Measurements from ENCODE around the gene MMEL1.
"Not testable (repeated sequence)": the region's sequence is repeated elsewhere in the genome, so short reads cannot be mapped to it uniquely, and the experiment has no call there.

MMEL1 gene, protein sequence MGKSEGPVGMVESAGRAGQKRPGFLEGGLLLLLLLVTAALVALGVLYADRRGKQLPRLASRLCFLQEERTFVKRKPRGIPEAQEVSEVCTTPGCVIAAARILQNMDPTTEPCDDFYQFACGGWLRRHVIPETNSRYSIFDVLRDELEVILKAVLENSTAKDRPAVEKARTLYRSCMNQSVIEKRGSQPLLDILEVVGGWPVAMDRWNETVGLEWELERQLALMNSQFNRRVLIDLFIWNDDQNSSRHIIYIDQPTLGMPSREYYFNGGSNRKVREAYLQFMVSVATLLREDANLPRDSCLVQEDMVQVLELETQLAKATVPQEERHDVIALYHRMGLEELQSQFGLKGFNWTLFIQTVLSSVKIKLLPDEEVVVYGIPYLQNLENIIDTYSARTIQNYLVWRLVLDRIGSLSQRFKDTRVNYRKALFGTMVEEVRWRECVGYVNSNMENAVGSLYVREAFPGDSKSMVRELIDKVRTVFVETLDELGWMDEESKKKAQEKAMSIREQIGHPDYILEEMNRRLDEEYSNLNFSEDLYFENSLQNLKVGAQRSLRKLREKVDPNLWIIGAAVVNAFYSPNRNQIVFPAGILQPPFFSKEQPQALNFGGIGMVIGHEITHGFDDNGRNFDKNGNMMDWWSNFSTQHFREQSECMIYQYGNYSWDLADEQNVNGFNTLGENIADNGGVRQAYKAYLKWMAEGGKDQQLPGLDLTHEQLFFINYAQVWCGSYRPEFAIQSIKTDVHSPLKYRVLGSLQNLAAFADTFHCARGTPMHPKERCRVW

DNA sequence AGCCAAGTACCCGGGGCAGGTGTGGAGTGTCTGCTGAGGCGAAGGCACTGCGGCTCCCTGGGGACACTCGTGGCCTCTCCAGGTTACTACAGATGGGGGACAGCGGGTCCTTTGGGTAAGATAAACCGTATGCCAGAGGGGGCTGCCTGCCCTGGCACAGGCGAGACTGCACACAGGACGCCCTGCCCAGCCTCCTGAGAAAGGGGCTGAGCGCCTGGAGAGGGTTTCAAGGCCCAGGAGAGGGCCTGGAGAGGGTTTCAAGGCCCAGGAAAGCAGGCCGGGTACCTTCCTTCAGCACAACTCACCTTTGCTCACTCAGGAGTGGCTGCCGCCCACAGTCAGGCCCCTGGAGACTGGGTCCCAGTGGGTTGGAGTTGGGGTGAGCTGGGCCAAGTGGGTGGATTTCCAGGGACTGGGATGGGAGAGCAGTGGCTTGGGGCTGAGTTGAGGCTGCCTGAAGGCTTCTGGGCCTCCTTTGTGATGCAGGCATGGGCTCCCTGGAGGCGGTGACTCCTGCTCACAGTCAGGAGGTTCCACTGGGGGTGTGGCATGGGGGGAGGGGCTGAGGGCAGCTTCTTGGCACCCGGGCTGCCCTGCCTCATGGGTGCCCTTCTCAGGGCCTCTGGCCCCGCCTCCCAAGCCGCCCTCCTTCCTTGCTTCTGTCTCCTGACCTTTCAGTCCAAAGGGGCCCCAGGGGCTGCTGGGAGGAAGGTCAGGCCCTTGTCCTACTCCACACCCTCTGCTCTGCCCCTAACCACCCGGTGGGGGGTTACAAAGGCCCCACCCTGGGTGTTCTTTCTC is at the start of gene MMEL1:
MMEL1 (minus strand) TSS at position 456 of the 801 bp plus-strand sequence. CDS start 3,532 bp downstream, outside the sequence.
- DNase-seq = no peak

- DNase-seq = not testable (repeated sequence)
Measured at GRCh38 chr1:2676726-2677125, 43.9 kb upstream of the MMEL1 start.

DNA sequence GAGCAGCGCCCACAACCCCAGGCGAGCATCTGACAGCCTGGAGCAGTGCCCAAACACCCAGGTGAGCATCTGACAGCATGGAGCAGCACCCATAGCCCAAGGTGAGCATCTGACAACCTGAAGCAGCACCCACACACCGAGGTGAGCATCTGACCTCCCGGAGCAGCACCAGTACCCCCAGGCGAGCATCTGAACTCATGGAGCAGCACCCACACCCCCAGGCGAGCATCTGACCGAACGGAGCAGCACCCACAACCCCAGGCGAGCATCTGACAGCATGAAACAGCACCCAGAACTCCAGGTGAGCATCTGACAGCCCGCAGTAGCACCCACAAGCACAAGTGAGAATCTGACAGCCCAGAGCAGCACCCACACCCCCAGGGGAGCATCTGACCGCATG is 38.8 kb upstream of the MMEL1 start:
- DNase-seq = not testable (repeated sequence)

GRCh38 chr1:2659806-2660205 is 27.0 kb upstream of the MMEL1 start:
- DNase-seq = not testable (repeated sequence)

DNA sequence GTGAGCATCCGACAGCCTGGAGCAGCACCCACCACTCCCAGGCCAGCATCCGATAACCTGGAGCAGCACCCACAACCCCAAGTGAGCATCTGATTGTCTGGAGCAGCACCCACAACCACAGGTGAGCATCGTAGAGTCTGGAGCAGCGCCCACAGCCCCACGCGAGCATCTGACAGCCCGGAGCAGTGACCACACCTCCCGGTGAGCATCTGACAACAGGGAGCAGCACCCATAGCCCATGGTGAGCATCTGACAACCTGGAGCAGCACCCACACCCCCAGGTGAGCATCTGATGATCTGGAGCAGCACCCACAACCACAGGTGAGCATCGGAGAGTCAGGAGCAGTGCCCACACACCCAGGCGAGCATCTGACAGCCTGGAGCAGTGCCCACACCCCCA is 25.1 kb upstream of the MMEL1 start:
- not testable (repeated sequence) for DNase-seq

GRCh38 chr1:2657124-2657523 is 24.3 kb upstream of the MMEL1 start:
- DNase-seq = not testable (repeated sequence)

GRCh38 chr1:2655598-2656434 is 23.0 kb upstream of the MMEL1 start:
- DNase-seq = not testable (repeated sequence)

DNA sequence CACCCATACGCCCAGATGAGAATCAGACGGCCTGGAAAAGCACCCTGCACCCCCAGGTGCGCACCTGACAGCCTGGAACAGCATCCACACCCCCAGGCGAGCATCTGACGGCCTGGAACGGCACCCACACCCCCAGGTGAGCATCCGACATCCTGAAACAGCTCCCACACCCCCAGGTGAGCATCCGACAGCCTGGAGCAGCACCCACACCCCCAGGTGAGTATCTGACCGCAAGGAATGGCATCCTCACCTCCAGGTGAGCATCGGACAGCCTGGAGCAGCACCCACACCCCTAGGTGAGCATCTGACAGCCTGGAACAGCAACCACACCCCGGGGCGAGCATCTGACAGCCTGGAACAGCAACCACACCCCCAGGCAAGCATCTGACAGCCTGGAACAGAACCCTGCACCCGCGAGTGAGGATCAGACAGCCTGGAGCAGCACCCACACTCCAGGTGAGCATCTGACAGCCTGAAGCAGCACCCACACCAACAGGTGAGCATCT is 21.7 kb upstream of the MMEL1 start:
- DNase-seq = not testable (repeated sequence)

GRCh38 chr1:2653741-2654442 is 21.1 kb upstream of the MMEL1 start:
- DNase-seq = not testable (repeated sequence)

DNA sequence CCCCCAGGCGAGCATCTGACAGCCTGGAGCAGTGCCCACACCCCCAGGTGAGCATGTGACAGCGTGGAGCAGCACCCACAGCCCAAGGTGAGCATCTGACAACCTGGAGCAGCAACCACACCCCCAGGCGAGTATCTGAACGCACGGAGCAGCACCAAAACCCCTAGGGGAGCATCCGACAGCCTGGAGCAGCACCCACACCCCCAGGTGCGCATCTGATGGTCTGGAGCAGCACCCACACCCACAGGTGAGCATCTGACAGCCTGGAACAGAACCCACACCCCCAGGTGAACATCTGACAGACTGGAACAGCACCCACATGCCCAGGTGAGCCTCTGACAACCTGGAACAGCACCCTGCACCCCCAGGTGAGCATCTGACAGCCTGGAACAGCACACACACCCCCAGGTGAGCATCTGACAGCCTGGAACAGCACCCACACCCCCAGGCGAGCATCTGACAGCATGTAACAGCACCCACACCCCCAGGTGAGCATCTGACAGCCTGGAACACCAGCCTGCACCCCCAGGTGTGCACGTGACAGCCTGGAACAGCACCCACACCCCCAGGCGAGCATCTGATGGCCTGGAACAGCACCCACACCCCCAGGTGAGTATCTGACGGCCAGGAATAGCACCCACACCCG is 20.2 kb upstream of the MMEL1 start:
- not testable (repeated sequence) for DNase-seq

GRCh38 chr1:2652152-2652925 is 19.5 kb upstream of the MMEL1 start:
- DNase-seq = not testable (repeated sequence)

DNA sequence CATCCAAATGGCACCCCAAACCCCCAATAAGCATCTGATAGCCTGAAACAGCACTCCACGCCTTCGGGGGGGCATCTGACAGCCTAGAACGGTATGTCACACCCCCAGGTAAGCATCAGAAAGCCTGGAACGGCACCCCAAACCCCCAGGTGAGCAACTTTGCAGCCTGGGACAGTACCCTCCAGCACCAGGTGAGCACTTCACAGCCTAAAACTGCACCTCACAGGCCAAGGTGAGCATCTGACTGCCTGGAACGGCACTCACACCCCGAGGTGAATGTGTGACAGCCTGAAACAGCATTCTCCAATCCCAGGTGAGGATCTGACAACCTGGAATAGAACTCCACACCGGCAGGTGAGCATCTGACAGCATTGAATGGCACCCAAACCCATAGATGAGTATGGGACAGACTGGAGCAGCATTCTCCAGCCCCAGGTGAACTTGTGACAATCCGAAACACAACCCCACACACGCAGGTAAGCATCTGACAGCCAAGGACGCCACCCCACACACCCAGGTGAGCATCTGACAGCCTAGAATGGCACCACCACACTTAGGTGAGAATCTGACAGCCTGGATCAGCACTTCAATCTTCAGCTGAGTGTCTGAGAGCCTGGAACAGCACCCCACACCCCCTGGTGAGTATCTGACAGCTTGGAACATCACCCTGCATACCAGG is 18.3 kb upstream of the MMEL1 start:
- DNase-seq = no peak

- no peak for DNase-seq
Measured at GRCh38 chr1:2646837-2647236, 14.0 kb upstream of the MMEL1 start.

DNA sequence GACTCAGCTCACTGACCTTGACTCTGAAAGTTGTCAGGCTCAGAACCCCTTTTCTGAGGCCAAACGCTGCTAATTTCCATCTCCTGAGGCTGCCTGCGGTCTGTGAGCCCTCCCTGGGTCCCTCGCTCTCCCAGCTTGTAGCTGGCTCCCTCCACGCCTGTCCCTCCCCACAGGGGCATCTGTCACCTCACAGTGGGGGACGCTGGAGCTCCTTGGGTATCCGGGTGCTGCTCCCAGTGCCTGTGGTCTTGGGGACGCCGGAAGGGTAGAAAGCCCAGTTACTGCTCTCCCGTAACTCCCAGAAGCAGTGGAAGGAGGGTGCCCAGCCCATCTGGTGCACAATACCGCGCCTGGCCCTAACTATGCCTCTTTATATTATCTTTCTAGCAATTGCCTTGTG is 13.0 kb upstream of the MMEL1 start:
- no peak for DNase-seq

DNA sequence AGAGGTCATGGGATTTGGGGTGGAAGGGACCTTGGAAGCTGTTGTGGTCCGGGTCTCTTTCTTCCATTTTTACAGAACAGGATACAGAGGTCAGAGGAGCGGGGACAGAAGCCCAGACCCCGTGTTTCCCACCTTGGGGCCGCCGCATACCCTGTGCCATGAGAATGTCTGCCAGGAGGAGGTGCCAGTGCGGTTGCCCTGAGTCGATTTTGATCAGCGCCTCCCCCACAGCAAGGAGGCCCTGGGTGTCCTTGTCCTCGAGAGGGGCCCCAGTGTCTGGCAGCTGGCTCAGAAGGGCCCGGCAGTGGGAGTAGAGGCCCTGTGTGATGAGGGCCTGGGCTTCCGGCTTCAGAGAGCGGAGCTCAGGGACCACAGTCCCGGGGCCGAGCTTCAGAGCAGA is 12.3 kb upstream of the MMEL1 start:
- DNase-seq = no peak

DNA sequence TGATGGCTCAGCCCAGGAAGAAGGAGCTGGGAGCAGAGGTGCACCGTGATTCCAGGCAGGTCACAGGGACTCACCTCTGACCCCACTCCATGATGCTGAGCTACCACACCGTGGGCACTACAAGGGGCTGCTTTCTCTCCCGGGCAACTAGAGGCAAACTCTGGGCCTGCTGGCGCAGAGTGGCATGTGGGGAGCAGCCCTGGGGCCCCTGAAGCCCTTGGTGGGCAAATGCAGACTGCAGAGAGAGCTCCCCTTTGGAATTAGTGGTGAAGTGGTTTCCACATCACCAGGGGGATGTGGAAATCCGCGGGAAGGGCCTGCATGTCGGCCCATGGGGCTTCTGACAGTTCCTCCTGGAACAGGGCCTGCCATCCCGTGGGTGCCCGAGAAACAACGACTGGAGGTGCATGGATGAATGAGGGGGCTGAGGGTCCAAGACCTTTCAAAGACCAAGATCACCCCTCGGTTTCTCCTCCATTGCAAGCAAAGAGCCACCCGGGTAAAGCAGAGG is 11.8 kb upstream of the MMEL1 start:
- DNase-seq = no peak

DNA sequence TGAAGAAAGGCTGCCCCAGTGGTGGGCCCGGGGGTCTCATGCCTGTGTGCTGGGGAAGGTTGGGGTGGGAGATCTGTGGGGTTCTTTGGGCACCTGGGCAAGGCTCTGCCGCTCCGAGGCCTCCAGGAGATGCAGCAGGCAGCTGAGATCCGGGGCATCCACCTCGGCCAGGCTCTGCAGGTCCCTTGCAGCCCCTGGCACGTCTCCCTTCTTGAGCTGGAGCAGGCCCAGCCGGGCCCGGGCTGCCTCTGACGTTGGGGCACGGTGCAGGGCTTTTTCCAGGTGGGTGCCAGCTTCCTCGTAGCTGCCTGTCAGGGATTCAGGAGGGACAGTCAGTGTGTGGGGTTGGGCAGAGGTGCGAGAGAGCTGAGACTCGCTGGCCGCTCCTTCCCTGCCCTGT is 11.4 kb upstream of the MMEL1 start:
- DNase-seq = no peak

DNA sequence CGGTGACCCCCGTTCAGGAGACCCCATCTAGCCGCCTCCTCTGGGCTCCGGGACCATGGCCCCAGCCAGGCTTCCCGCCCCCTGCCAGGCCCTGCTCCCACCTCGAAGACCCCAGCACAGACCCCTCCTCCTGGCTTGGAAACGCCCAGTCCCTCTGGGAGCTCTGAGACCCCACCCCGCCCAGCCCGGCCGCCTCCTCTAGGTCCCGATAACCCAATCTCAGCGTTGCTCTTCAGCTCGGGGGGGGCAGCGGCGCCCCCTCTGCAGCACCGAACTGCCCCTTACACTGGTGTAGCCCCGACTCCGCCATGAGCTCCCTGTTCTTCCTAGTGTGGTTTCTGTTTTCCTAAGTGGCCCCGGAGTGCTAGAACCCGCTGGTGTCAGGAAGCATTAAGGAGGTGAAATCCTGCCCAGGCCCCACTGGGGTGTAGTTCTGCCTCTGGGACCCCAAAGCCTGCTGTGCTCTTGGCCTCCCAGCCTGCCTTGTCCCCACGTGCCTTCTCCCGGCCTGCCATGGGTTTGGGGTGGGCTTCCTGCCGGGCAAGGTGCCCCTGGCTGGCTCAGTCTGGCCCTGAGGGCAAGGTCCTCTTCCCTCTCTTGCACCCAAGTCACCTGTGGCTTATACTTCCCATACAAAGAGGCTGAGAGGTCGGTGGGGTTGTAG is 10.7 kb upstream of the MMEL1 start:
- DNase-seq = no peak

Measured in NCI-H2227 treated with DMSO at 0.1 percent for 48 hours (cell line).